ENCODE measurements around the gene MAFB. TPM values are rescaled to one million over a fixed set of nuclear protein-coding genes. Genes with fewer than 3 reads are reported as not detected.

MAFB gene
- total RNA-seq, 4 donors from 2014 or later, result 17.0 to 66.9 (median 28.7) TPM

- H3K27ac ChIP-seq, result no peak overlapping the region
- peaks cover 0 to 6% (median 0%) of the 10 kb centered on the region in 3 donors for H3K4me1 ChIP-seq
- H3K4me3 ChIP-seq, result no peak overlapping the region
- peaks cover 16% of the 10 kb centered on the region for H3K27me3 ChIP-seq
- H3K9me3 ChIP-seq, result no peaks in the 10 kb centered on the region
- ATAC-seq, result no peak
- 100% methylated on average over 1 of the region's 6 CpGs; no CpG with 5 or more reads in 1 of the 2 donors for WGBS, 2 donors (ENCODE audit: low coverage in 1 of 2)
- no peaks in the 10 kb centered on the region for H3K36me3 ChIP-seq
- TF ChIP-seq POLR2A (IDR thresholded peaks at IDR 0.05) (no peak), EP300 (IDR thresholded peaks at IDR 0.05) (no peak), CTCF (IDR thresholded peaks at IDR 0.05) (no peak), POLR2AphosphoS5 (IDR thresholded peaks at IDR 0.05) (no peak)
Observed at GRCh38 chr20:40648210-40649072, 40.6 kb downstream of the MAFB start.

GRCh38 chr20:40646813-40647212 lies 42.2 kb downstream of the MAFB start:
- ATAC-seq, result no peak
- WGBS, 2 donors (ENCODE audit: low coverage in 1 of 2), result 49 to 51% methylated on average over 4 to 5 of the region's 6 CpGs

GRCh38 chr20:40646361-40646760 lies 42.7 kb downstream of the MAFB start:
- Histone ChIP-seq H3K4me1 (peaks cover 0 to 6% (median 0%) of the 10 kb centered on the region in 3 donors), H3K4me3 (no peak overlapping the region), H3K9me3 (no peaks in the 10 kb centered on the region), H3K27me3 (peaks cover 16% of the 10 kb centered on the region), H3K36me3 (no peaks in the 10 kb centered on the region), H3K27ac (no peak overlapping the region)
- no peak for ATAC-seq
- TF ChIP-seq POLR2AphosphoS5 (IDR thresholded peaks at IDR 0.05) (no peak), EP300 (IDR thresholded peaks at IDR 0.05) (no peak), POLR2A (IDR thresholded peaks at IDR 0.05) (no peak), CTCF (IDR thresholded peaks at IDR 0.05) (no peak)
- 0 to 10% methylated on average over 2 to 4 of the region's 8 CpGs for WGBS, 2 donors (ENCODE audit: low coverage in 1 of 2)

More at GRCh38 chr20:40646813-40647212, 42.2 kb downstream of the MAFB start:
- Histone ChIP-seq H3K4me1 (peaks cover 0 to 6% (median 0%) of the 10 kb centered on the region in 3 donors), H3K9me3 (no peaks in the 10 kb centered on the region), H3K36me3 (no peaks in the 10 kb centered on the region), H3K27ac (no peak overlapping the region), H3K4me3 (no peak overlapping the region), H3K27me3 (peaks cover 16% of the 10 kb centered on the region)
- no peak for TF ChIP-seq POLR2AphosphoS5 (IDR thresholded peaks at IDR 0.05)
- no peak for TF ChIP-seq EP300 (IDR thresholded peaks at IDR 0.05)
- no peak for TF ChIP-seq POLR2A (IDR thresholded peaks at IDR 0.05)
- no peak for TF ChIP-seq CTCF (IDR thresholded peaks at IDR 0.05)

GRCh38 chr20:40644863-40645262 lies 44.2 kb downstream of the MAFB start:
- H3K27ac ChIP-seq, result no peak overlapping the region
- ATAC-seq, result no peak
- H3K27me3 ChIP-seq, result peaks cover 16% of the 10 kb centered on the region
- 85% methylated on average over 2 of the region's 2 CpGs; no CpG with 5 or more reads in 1 of the 2 donors for WGBS, 2 donors (ENCODE audit: low coverage in 1 of 2)
- H3K4me3 ChIP-seq, result no peak overlapping the region
- H3K36me3 ChIP-seq, result no peaks in the 10 kb centered on the region
- H3K4me1 ChIP-seq, result peaks cover 0 to 6% (median 0%) of the 10 kb centered on the region in 3 donors
- no peaks in the 10 kb centered on the region for H3K9me3 ChIP-seq
- TF ChIP-seq CTCF (IDR thresholded peaks at IDR 0.05), result no peak
- no peak for TF ChIP-seq POLR2AphosphoS5 (IDR thresholded peaks at IDR 0.05)
- TF ChIP-seq POLR2A (IDR thresholded peaks at IDR 0.05), result no peak
- TF ChIP-seq EP300 (IDR thresholded peaks at IDR 0.05), result no peak

GRCh38 chr20:40643891-40644290 lies 45.1 kb downstream of the MAFB start:
- Histone ChIP-seq H3K4me3 (no peak overlapping the region), H3K36me3 (no peaks in the 10 kb centered on the region), H3K27me3 (peaks cover 16% of the 10 kb centered on the region), H3K27ac (no peak overlapping the region), H3K4me1 (peaks cover 0 to 6% (median 0%) of the 10 kb centered on the region in 3 donors), H3K9me3 (no peaks in the 10 kb centered on the region)
- 66% methylated on average over 3 of the region's 5 CpGs; no CpG with 5 or more reads in 1 of the 2 donors for WGBS, 2 donors (ENCODE audit: low coverage in 1 of 2)
- no peak for TF ChIP-seq POLR2AphosphoS5 (IDR thresholded peaks at IDR 0.05)
- TF ChIP-seq POLR2A (IDR thresholded peaks at IDR 0.05), result no peak
- no peak for TF ChIP-seq EP300 (IDR thresholded peaks at IDR 0.05)
- no peak for TF ChIP-seq CTCF (IDR thresholded peaks at IDR 0.05)
- no peak for ATAC-seq
